Ovary (tissue), 3 donors: ENCODE results near the gene EEF1AKMT3.

ENCODE experiments used
- POLR2A ChIP-seq: fragments of 450-650 bp; IDR thresholded peaks from one replicate; pipeline ENCODE4 v1.6.1; 2017; ENCODE audit warnings: antibody characterized with exemption, mild to moderate bottlenecking, moderate library complexity
- TF ChIP-seq, protein P1 (sequence below), 3 donors: fragments of 450-650 bp in 2 of 3; fragments of 200-600 bp in 1 of 3; IDR thresholded peaks; one replicate each; pipeline versions ENCODE4 v1.5.1 to v1.8.0; 2016 to 2022; ENCODE audit warnings: antibody characterized with exemption in 3 of 3, mild to moderate bottlenecking in 1 of 3
- donor health status: DM: no; HTN: no; CAD: no.

DNA sequence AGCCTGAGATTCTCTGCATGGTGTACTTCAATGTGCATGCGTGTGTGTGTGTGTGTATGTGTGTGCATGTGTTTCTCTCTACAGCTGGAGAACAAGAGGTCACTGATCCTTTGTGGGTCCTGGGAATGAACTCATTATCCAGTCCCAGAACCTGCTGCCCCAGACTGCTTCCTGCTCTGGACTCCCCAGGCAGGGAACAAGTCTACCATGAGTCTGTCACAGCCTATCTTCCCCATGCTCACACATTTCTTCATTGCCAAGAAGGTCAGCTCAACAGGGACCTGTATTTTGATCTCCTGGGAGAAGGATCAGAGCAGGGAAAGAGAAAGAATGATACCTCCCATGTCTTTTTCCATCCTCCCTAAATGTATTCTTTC lies 31.0 kb upstream of the EEF1AKMT3 start:
- TF ChIP-seq POLR2A: no peak
- TF ChIP-seq, protein P1, sequence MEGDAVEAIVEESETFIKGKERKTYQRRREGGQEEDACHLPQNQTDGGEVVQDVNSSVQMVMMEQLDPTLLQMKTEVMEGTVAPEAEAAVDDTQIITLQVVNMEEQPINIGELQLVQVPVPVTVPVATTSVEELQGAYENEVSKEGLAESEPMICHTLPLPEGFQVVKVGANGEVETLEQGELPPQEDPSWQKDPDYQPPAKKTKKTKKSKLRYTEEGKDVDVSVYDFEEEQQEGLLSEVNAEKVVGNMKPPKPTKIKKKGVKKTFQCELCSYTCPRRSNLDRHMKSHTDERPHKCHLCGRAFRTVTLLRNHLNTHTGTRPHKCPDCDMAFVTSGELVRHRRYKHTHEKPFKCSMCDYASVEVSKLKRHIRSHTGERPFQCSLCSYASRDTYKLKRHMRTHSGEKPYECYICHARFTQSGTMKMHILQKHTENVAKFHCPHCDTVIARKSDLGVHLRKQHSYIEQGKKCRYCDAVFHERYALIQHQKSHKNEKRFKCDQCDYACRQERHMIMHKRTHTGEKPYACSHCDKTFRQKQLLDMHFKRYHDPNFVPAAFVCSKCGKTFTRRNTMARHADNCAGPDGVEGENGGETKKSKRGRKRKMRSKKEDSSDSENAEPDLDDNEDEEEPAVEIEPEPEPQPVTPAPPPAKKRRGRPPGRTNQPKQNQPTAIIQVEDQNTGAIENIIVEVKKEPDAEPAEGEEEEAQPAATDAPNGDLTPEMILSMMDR (IDR thresholded peaks at IDR 0.05): no peak
